CD4-positive, alpha-beta T cell treated with Interleukin-1 beta for 1 hour (primary cell): ENCODE measurements around the gene CXCL8.

Source experiments
- DNase-seq, 2 donors: peaks; one replicate each; pipeline ENCODE4 v3.0.0-alpha.2; 2020 to 2022

The CXCL8 gene

DNA sequence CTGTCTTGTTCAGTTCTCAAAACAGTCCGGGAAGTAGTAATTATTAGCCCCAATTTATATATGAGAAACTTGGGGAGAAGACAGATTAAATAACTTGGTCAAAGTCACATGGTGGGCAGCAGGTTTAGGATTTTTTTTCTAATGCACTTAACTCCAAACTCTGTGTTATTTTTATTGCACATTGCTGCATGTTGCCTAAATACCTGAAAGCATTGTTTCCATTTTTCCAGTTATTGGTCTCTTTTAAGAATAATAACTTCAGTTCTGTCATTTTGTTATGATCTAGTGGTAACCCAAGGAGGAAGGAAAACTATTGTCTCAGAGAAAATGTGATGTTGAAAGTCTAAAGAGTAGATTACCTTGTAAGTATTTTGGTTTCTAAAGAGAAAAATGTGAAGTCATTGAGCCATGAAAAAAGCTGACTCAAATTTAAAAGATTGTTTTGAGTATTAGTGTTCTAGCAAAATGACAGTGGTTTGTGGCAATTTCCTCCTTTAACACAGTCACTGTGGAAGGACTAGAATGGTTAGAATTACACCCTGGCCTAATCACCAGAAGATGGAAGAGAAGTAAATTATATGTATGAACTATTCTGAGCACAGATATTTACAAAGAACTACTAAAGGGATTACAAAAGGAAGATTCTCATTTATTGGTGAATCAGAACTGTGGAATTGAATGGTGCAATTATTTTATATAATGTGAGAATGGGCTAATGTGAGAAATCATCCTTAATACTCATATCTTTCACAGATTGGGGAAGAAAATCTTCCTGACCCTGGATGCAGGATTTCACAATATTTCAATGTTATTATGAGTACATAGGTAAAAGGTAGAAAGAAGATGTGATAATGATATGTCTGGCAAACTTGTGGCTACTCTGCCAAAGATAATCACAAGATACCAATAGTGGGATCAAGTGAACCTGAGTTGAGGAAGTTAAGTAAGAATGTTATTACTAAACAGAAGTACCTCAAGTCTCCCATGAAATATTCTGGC is 21.7 kb upstream of the CXCL8 start:
- DNase-seq, result no peak

DNA sequence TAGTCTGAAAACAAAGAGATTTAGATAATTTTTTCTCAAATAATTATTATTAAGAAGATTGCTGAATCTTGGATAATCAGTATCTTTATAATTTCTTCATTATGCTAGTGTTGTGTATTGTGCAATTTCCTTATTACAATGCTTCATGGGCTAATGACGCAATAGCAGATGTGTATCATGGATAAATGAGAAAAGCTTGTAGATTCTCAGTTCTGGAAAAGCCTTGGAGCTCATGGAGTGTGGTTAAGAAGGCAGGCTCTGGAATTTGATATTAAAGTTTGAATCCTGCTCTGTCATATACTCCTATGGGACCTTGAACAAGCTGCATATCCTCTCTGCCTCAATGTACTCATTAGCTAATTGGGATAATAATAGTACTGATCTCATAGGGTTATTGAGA is 18.9 kb upstream of the CXCL8 start:
- DNase-seq, result no peak

DNA sequence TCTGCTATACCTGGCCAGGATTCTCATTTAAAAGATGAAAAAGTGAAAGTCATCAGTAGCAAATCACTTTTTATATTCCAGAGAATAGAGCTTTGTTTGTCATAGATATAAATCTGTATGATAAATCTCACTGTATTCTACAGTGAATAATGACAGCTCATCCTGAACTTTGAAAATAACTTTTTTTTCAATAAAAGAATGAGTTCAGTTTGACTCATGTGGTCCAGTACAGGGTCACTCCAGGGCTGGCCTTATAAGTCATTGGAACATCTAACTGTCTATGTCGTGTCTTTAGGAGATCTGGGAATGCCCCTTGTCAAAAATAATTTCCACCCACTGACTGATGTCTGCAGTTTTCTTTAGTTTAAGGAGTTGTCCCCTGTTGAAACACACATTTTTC is 18.5 kb upstream of the CXCL8 start:
- DNase-seq, result no peak

DNA sequence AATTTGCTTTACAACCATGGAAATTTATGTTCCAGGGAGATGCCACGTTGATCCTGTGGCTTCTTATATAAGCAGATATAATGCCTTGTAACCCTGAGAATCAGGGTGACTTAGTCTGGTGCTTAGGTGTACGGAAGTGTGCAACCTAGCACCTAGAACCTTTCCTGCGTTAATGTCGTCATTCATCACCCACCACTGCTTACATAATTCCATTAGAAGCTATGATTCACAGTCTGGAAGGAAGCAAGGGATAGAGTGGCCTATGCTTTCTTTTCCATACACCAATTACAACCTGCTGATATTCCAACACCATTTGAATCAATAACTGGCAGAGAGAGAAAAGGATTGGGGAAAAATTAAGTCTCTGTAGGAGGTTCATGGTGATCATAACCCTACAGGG is 17.3 kb upstream of the CXCL8 start:
- DNase-seq, result no peak

DNA sequence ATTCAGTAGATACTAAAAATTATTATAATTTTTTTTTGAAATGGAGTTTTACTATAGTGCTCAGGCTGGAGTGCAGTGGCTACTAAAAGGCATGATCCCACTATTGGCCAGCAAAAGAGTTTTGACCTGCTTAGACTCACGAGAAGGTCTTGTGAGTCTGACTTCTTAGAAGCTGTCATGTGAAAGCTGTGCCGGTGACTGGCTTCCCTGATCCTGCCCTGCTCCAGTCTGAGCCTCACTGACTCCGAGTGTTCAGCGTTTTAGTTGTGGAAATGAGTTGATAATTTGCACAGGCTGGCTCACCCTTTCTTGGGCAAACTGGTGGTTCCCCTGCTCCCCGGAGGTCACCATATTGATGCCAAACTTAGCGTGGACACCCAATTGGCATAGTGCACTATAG is 16.4 kb upstream of the CXCL8 start:
- DNase-seq, result no peak

DNA sequence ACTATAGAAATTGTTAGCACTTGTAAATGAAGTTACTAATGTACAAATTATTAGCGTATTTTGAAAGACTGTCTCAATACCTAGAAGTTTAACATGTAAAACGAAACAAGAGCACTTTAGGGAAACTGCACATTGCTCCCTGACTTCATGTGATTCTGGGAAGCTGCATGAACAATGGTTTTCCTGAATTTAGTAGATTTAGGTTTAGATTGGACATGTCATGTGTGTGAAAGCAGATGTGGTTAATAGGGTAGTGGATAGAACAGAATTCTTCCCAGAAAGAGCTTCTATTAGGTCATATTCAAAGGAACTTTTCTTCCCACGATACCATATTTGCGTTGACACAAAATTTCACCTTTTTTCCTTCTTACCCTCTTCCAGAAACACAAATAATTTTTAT is 14.9 kb upstream of the CXCL8 start:
- no peak for DNase-seq

DNA sequence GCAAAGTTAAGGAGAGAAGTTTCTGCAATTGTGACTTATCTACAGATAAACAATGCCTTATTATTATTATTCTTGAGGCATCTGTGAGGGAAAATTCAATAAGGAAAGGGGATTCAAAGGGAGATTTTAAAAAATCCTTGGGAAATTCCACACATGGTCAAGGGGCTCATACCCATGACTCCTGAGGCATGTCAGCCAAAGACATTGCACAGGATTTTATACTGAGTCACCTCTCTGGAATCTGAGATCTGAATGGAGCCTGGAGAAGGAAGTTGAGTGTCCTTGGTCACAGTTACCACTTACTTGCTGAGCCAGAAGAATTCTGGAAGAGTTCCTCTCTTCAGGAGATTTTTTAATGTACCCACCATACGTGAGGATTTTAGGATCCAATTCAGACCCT is 14.4 kb upstream of the CXCL8 start:
- no peak for DNase-seq

DNA sequence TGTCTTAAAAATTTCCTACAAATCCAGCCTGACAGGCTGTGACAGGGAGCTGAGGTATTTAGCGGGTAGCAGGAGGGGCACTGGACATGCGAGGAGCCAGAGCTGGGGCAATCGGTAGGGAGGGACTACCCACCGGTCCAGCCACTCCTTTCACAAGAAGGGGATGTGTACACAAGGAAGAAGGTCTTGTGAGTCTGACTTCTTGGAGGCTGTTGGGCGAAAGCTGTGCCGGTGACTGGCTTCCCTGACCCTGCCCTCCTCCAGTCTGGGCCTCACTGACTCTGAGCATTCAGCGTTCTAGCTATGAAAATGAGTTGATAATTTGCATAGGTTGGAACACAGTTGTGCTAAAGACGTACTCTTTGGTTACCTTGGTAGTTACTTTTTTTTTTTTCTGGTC is 12.7 kb upstream of the CXCL8 start:
- DNase-seq, result no peak

DNA sequence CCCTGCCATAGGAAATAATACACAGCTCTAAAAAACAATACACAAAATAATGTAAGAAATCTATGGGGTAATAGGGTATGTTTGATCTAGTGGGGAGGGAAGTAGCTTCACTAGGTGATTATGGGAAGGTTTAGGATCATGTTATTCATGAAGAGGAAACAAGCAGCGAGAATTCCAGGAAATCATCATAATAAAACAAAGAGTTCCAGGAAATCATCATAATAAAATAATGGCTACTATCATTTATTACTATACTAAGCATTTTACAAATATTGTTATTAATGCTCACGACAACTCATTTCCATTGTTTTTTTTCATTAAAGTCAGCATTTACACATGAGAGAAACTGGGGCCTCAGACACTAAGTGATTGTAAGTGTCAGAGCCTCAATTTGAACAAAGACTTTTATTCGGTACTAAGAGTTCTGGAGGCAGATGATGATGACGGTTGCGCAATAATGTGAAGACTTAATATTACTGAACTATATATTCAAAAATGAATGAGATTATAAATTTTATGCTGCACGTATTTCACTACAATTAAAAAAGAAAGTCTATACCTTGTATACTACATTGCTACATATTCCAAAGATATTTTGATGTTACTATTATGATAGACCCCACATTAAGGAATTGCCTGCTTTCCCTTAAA is 12.2 kb upstream of the CXCL8 start:
- no peak for DNase-seq

DNA sequence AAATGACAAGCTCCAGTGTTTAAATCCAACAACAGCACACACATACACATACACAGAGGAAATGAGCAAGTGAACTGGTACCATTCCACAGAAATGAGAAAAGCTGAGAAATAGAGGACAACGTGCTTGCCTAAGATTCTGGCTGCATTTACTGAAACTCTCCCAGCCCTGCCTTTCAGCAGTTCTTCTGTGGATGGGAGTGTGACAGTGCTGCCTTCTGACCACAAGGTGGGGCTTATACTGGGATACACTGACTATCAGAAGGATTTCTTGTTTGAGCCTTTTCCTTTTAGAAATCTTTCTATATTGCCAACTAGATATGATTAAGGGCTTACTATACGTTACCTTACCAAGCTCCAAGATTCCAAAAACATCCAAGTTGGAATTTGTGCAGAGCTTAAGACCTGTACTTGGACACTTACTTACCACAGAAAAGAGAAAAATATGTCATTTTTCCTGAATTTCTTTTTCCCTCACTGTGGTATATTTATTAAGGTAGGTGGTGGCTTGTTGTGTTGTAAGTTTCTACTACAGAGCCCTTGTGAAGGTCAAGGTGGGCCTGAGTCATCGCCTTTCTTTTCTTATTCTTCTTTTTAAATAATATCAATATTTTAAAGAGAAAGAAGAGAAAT is 10.7 kb upstream of the CXCL8 start:
- peak; percentile 7 to 29 for DNase-seq

DNA sequence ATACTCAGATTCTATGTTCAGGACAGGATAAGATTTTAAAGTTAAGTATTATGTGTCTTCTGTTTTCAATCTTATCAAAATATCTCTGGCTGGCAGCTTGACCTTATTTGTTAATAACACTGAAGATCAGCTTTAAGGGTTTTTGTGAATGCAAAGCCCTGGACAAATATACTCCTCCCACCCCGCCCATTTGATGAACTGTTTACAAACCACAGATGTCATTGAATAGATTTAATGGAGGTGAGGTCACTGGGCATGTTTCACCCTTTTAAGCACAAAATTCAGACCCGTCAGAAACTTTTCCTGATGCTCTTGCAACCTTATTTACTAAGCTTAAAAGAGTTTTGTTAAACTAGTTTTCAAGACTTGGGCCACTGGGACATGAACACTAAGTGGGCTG is 10.1 kb upstream of the CXCL8 start:
- no peak for DNase-seq

DNA sequence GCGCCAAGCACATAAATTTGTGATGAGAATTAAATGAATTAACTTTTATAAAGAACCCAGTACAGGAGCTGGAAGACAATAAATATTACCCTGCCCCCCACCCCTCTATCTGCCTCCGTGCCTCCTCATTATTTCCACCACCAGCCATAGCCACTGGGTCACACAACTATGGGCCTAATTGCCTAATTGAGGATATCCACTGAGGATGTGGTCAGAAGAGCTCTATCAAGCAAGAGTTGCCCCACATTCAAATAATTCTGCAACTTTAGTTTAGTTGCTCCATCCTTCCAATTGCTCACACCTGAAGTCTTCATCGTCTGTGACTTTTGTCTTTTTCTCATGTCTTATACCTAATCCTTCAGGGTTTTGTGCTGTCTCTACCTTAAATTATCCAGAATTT is 9.5 kb upstream of the CXCL8 start:
- DNase-seq, result peak in 1 of 2 donors; percentile 9

DNA sequence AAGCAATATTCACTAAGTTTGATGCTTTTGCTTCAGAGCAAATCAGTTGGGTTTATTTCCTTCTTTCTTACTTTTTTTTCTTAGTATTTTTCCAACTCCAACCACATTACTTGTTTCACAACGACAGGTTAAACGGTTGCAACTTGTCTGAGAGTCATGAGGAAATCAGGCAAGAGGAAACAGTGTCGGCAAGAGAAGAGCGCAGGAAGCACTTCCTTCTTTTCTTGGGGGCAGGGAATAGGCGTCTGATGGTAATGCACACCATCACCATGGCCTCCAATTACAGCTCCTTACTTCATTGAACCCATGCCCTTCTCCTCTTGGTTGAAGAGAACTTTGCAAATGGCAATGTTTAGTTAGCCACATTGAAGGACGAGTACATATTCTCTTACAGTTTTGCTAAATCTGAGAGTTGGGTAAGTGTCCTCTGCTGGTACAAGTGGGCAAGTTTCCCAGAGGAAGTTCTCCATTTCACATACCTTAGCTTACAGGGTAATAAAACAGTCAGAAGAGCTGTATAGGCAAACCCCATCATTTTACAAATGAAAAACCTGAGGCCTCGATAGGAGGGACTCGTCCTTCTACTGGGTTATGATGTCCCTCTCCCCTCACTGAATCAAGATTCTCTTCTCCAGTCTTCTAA is 8.3 kb upstream of the CXCL8 start:
- peak in 1 of 2 donors; percentile 53 for DNase-seq

DNA sequence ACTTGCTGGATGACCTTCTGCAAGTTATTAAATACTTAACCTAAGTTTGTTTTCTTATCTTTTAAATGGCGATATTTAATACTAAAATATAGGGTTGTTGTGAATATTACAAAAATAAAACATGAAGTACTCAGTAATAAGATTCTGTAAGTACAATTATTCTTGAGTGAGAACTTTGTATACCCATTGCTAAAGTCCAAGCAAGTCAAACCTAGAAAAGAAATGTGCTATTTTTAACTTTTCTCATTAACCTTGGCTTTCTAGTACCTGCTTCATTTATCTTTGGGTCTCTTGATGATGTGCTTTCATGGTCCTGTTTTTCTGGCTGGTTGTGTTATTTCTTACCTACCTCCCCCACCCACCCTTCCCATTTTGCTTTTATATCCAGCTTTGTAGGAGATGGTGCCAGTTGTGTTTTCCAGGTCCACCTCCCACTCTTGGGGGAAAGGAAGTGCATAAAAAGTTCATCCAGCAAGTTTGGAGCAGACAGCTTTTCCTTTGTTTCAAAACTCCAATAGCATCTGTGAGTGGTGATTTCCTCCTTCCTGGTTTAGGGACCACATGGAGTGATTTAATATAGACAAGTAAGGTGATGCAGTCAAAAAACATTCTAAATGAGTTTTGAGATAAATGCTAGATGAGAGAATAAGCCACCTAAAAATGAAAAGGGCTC is 7.5 kb upstream of the CXCL8 start:
- no peak for DNase-seq

DNA sequence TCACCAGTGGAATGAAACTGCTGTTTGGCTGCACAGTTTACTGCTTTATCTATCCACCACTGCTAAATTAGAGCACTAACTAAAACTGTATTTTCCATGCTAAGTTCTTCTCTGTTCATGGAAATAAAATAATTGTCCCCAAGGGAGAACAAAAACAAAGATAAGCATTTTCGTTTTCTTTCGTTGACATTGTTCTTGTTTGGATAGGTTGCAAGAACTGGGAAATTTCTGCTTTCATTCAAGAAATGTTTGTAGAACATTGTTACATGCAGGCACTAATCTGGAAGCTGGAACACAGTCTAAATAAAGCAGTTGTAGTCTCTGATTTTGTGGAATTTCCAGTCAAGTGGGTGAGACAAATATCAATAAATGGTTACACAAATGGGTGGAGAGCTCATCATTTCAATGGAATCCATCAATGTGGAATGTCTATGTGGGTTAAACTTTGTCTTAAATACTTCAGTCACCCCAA is 5.8 kb upstream of the CXCL8 start:
- no peak for DNase-seq

DNA sequence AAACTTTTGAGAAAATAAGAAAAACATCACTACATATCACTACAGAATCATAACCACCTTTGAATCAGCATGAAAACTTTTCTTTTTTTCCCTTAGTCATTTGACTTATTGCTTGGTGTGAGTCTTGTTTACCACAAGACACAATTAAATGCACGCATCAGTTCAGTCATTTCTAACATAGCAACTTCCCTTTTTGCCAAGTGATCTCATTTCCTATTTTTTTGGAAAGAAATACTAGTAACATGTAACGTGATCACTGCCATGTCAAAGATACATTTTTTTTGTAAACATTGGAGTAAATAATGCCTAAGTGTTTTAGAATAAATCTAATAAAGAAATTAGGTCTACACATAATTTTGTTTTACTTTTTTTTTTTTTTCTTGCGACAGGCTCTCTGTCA is 5.1 kb upstream of the CXCL8 start:
- no peak for DNase-seq

DNA sequence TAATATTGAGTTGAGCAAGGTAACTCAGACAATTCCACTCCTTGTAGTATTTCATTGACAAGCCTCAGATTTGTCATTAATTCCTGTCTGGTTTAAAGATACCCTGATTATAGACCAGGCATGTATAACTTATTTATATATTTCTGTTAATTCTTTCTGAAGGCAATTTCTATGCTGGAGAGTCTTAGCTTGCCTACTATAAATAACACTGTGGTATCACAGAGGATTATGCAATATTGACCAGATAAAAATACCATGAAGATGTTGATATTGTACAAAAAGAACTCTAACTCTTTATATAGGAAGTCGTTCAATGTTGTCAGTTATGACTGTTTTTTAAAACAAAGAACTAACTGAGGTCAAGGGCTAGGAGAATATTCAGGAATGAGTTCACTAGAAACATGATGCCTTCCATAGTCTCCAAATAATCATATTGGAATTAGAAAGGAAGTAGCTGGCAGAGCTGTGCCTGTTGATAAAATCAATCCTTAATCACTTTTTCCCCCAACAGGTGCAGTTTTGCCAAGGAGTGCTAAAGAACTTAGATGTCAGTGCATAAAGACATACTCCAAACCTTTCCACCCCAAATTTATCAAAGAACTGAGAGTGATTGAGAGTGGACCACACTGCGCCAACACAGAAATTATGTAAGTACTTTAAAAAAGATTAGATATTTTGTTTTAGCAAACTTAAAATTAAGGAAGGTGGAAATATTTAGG is 821 bp downstream of the CXCL8 start:
- DNase-seq, result no peak

DNA sequence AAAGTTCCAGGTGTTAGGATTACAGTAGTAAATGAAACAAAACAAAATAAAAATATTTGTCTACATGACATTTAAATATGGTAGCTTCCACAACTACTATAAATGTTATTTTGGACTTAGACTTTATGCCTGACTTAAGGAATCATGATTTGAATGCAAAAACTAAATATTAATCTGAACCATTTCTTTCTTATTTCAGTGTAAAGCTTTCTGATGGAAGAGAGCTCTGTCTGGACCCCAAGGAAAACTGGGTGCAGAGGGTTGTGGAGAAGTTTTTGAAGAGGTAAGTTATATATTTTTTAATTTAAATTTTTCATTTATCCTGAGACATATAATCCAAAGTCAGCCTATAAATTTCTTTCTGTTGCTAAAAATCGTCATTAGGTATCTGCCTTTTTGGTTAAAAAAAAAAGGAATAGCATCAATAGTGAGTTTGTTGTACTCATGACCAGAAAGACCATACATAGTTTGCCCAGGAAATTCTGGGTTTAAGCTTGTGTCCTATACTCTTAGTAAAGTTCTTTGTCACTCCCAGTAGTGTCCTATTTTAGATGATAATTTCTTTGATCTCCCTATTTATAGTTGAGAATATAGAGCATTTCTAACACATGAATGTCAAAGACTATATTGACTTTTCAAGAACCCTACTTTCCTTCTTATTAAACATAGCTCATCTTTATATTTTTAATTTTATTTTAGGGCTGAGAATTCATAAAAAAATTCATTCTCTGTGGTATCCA is 1.6 kb downstream of the CXCL8 start:
- DNase-seq, result no peak

DNA sequence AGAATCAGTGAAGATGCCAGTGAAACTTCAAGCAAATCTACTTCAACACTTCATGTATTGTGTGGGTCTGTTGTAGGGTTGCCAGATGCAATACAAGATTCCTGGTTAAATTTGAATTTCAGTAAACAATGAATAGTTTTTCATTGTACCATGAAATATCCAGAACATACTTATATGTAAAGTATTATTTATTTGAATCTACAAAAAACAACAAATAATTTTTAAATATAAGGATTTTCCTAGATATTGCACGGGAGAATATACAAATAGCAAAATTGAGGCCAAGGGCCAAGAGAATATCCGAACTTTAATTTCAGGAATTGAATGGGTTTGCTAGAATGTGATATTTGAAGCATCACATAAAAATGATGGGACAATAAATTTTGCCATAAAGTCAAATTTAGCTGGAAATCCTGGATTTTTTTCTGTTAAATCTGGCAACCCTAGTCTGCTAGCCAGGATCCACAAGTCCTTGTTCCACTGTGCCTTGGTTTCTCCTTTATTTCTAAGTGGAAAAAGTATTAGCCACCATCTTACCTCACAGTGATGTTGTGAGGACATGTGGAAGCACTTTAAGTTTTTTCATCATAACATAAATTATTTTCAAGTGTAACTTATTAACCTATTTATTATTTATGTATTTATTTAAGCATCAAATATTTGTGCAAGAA is 2.3 kb downstream of the CXCL8 start:
- DNase-seq, result no peak

DNA sequence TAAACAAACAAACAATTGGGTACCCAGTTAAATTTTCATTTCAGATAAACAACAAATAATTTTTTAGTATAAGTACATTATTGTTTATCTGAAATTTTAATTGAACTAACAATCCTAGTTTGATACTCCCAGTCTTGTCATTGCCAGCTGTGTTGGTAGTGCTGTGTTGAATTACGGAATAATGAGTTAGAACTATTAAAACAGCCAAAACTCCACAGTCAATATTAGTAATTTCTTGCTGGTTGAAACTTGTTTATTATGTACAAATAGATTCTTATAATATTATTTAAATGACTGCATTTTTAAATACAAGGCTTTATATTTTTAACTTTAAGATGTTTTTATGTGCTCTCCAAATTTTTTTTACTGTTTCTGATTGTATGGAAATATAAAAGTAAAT is 2.9 kb downstream of the CXCL8 start:
- DNase-seq, result no peak

DNA sequence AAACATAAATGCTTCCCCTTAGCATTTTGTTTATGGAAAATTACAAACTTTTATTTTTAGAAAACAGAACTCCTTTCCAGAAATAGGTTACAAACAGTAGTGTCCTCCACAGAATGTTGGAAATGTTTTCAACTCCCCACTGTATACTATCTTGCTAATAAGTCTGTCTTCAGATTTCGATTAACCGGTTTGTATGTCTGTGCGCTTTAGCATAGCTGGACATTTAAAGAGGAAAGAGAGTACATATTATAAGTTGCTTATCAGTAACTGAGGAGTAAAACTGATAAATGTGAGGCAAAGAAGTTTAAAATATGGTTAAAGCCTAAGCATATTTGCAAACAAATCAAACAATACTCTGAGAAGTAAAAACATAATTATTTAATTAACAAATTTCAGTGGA is 3.4 kb downstream of the CXCL8 start:
- no peak for DNase-seq
